Stimulated activated naive CD4-positive, alpha-beta T cell (primary cell): ENCODE results near the gene LRTM1.

Experiments
- DNase-seq, 6 experiments: peaks; one replicate each; lab custom pipeline; 2025; lab: John Stamatoyannopoulos, UW

LRTM1 gene

GRCh38 chr3:54891540-54891897 is 36.3 kb downstream of the LRTM1 start:
- DNase-seq: no peak

DNA sequence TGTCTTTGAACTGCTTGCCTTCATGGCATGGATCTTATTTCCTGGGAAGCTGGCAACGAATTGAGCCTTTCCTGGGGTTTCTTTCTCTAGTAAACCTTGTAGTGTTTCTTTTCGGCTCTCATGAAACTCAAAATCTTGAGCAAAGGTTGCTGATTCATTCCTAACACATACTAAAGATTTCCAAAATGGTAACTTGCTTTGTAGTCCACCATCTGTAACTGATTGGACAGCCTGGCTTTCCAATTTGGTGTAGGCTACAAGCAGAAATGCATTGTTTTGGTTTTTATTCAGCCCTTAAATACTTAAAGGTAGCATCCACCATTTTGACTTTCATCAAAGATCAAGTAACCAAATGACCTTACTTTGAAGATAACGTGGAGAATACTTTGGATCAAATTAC is 38.1 kb downstream of the LRTM1 start:
- no peak for DNase-seq

DNA sequence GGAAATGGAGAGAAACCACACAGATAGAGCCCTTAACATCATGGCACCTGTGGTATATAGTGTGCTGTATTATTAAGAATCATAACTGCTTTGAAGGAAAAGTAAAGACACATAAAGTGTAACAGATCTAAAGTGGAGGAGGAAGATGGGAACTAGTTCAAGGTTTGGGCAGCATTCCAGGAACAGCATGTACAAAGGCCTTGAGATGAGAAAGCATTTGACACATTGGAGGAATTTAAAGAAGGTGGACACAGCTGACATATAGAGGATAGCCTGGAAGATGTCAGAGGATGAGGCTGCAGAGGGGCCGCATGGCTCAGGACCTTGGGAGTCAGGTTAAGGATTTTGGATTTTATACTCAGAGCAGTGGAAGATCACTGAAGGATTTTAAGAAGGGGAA is 39.0 kb downstream of the LRTM1 start:
- DNase-seq: no peak

DNA sequence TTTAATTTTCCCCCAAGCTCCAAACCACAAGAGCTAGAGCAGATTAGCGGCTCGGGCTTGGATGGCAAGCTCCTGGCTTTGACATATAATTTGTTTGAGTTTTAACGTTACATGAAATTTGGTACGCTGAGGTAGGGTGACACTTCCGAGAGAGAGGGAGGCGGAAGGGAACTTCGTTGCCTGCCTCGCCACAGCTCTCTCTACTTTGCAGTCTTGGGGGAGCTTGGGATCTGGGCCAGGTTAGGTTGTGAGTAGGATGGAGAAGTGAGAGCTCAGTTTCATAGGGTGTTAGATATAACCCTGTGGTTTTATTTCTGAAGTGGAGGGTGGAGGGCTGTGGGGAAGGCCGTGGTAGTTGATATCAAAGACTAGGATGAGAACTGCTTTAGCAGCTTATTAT is 39.7 kb downstream of the LRTM1 start:
- DNase-seq: no peak

GRCh38 chr3:54882129-54882833 is 45.6 kb downstream of the LRTM1 start:
- no peak for DNase-seq

- no peak for DNase-seq
Observed at GRCh38 chr3:54878145-54878544, 49.7 kb downstream of the LRTM1 start.

DNA sequence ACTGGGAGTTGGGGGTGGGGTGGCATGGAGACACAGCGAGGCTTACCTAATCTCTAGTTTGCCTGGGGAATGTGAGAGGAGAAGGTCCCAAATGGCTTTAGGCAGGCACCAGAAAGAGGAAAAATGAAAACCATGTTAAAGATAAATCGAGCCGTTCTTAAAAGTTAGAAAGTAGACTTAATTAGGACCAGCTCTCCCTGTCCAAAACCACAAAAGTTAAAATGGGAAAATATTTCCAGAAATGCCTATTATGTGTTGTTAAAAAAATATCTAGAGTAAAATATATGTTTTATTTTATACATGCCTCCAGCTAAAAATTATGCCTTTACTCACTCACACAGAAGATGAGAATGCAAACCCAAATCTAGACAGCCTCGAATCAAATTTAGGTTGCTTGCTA is 50.1 kb downstream of the LRTM1 start:
- no peak for DNase-seq

DNA sequence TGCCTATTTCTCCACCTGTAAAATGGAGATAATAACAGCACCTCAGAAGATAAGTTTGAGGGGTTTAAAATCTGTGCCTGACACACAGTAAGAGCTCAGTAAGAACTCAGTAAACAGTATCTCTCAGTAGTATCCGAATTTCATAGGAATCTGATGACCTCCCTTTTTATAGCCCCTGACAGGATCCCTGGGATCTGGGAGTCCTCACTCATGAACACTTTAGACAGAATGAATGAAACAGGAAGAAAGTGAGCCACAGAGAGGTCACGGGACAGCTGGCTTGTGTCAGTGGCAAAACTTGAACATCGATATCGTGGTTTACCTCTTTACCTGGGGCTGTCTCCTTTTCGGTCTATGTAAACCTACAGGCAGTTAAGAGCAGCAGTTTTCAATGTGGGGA is 51.2 kb downstream of the LRTM1 start:
- DNase-seq: no peak

DNA sequence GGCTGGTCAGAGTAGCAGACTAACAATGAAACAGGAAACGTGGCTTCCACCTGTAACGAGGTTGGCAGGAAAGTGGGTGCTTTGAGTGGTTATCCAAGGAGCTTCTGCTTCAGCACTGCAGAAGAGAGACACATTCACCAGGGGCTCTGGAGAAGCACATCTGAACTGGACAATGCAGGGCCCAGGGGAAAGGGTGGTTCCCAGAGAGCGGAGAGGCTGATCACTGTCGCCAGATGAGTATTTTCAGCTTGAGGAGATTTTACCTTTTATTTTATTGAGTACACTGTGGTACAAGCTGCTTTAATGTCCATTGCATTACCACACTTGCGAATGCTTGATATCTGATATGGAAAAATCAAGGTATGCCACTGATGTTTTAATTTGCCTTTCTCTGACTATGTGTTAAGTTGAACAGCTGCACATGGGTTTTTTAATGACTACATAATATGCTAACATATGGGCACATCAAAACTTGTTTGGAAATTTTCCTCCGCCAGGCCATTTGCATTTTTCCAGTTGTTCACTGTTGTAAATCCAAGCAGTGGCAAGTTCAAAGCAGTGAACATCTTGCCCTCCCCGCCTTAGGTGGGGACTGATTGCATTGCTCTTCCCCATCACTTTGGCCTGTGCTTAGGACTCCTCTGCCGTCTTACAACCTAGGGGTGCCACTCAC is 52.1 kb downstream of the LRTM1 start:
- no peak for DNase-seq

DNA sequence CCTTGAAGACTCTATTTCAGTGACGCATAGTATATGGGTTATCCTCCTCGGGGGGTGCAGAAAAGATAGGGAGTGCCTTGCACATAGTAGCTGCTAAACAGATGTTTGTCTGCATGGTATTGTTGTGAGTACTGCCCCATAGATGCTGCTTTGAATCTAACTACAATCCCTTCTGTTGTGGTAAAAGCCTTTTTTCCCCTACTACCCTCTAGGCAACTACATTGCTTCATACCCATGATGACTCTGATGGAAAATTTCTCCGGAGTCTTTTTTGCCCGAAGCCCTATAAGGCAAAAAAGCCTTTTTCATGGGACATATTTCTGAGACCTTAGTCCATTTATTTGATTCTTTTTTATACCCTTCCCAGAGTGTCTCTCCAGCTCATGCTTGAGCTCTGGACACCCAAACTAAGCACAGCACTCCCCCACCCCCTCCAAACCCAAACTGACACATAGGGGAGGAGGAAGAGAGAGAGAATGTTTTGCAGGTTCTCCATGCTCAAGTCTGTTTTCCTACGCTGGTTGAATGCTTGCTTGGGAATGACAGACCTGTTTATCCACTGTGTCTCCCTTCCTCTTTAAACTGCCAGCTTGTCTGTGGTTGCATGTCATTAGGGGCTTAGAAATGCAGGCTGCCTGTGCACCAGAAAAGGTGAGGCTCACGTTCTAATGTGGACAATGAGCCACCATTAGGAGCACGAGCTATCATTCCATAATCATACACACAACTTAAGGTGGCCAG is 52.9 kb downstream of the LRTM1 start:
- no peak for DNase-seq

DNA sequence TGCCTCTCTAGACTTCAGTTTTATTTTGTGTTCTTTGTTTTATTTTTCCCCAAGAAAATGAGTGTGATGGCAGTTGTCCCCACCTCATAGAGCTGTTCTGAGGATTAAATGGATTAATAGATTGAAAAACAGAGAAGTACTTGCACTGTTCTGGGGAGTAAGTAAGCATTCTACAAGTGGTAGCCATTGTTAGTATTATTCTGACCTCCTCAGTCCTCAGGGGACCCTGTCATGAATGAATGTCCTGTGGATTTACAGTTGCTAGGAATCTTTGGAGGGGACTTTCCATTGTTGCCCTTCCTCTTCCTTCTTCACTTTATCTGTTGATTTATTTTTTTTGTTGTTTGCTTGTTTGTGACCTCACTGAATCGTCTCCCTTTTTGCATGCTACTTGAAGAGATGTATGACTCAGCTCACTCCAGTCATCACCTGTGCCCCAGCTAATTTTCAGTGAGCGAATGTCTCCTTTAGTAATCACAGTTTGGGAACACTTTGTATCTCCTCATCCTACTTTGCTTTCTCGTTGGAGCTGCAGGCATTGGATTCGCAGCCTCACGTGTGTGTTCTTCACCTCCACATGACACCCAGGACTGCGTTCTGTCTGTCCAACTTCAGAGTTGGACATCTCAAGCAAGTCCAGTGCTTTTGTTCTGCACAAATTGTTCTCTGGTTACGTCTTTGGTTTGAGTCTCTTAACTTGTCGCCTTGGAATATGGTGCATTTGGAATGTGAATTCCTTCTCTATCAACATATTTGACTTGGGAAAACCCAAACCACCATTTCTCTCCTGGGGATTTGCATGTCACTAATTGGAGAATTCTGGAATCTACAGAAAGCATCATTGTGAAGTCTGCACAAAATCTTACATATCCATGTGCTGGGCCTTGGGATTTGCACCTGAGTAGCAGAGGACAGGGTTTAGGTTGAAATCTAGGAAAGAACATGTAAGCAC is 54.5 kb downstream of the LRTM1 start:
- no peak for DNase-seq

DNA sequence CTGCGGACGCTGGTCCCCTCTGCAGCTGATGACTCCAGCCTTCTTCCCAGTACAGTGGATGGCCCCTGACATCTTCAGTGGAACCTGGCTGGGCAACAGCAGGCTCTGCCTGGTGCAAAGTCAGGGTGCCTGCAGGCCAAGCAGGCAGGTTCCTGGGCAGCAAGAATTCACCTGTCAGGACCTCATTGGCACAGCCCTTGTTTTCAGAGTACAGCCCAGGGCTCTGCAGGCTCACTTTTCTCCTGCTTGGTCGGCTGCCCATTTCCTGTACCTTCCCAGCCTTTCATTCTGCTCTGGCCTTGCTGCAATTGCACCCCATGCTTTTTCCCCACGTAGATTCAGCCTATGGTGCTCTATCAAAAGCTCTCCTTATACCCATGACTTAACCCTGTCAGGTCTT is 56.0 kb downstream of the LRTM1 start:
- no peak for DNase-seq

DNA sequence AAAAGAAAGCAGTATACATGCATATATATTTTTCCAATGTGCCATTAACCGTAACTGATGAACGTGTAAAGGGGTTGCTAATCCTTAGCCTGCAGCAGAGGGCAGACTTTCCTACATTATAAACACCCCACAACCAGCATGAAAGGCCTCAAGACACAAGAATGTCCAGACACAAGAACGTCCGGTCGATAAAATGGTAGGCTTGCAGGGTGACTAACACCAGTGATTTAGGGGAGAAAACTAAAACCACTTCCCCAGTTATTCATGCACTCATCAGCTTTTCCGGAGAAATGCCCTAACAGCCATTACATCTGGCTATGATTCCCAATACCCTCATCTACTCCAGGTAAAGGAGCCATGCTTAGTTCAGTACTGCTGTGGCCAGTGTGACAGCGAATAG is 57.4 kb downstream of the LRTM1 start:
- DNase-seq: no peak
